ENCODE measurements around the gene TLN1.

Gene TLN1

GRCh38 chr9:35680331-35681105 is 51.5 kb downstream of the TLN1 start:
- no peaks in the 10 kb centered on the region for H3K79me2 ChIP-seq (ENCODE audit: control insufficient read depth, low read length)
- H3K27me3 ChIP-seq (ENCODE audit: control insufficient read depth, low read length) = no peaks in the 10 kb centered on the region
- no peak for TF ChIP-seq EZH2phosphoT487 (IDR thresholded peaks at IDR 0.05; ENCODE audit: borderline replicate concordance, low read length)
- no peak for TF ChIP-seq CTCF (IDR thresholded peaks at IDR 0.05; ENCODE audit: low read depth, low read length, poor library complexity, severe bottlenecking)
- no peaks in the 10 kb centered on the region for H4K20me1 ChIP-seq (ENCODE audit: control insufficient read depth, insufficient read depth, low read depth, low read length)
- H3K9me2 ChIP-seq (replicated peaks; ENCODE audit: control insufficient read depth, low read length) = no peaks in the 10 kb centered on the region
- H3F3A ChIP-seq (ENCODE audit: control insufficient read depth, insufficient read depth) = no peaks in the 10 kb centered on the region
- H3K36me3 ChIP-seq (ENCODE audit: control insufficient read depth, low read length) = no peaks in the 10 kb centered on the region
- peaks cover 20% of the 10 kb centered on the region for H3K4me1 ChIP-seq (ENCODE audit: control insufficient read depth, low read length)
- H3K4me3 ChIP-seq (ENCODE audit: low read length) = peak overlapping the region; percentile 19
- no peak overlapping the region for H3K27ac ChIP-seq (ENCODE audit: low read depth, low read length)
- no peaks in the 10 kb centered on the region for H3K9me3 ChIP-seq (ENCODE audit: control insufficient read depth, insufficient read depth, low read length)
- peak overlapping the region; percentile 54 for H3K4me2 ChIP-seq (ENCODE audit: low read length)

- Histone ChIP-seq H4K20me1 (ENCODE audit: control insufficient read depth, insufficient read depth, low read depth, low read length) (no peaks in the 10 kb centered on the region), H3K79me2 (ENCODE audit: control insufficient read depth, low read length) (no peaks in the 10 kb centered on the region), H3K9me3 (ENCODE audit: control insufficient read depth, insufficient read depth, low read length) (no peaks in the 10 kb centered on the region), H3K9me2 (replicated peaks; ENCODE audit: control insufficient read depth, low read length) (no peaks in the 10 kb centered on the region), H3K27me3 (ENCODE audit: control insufficient read depth, low read length) (no peaks in the 10 kb centered on the region), H3K27ac (ENCODE audit: low read depth, low read length) (no peak overlapping the region), H3K4me1 (ENCODE audit: control insufficient read depth, low read length) (peaks cover 20% of the 10 kb centered on the region), H3F3A (ENCODE audit: control insufficient read depth, insufficient read depth) (no peaks in the 10 kb centered on the region), H3K4me3 (ENCODE audit: low read length) (peak overlapping the region; percentile 19), H3K36me3 (ENCODE audit: control insufficient read depth, low read length) (no peaks in the 10 kb centered on the region), H3K4me2 (ENCODE audit: low read length) (peak overlapping the region; percentile 54)
- no peak for TF ChIP-seq CTCF (IDR thresholded peaks at IDR 0.05; ENCODE audit: low read depth, low read length, poor library complexity, severe bottlenecking)
- no peak for TF ChIP-seq EZH2phosphoT487 (IDR thresholded peaks at IDR 0.05; ENCODE audit: borderline replicate concordance, low read length)
These were observed 52.1 kb downstream of the TLN1 start for GRCh38 chr9:35679766-35680330.

GRCh38 chr9:35679091-35679490 is 52.9 kb downstream of the TLN1 start:
- Histone ChIP-seq H3K27me3 (ENCODE audit: control insufficient read depth, low read length) (peaks cover 3% of the 10 kb centered on the region; the same call in 1 of the 2 replicates), H3K36me3 (ENCODE audit: control insufficient read depth, low read length) (no peaks in the 10 kb centered on the region), H3F3A (ENCODE audit: control insufficient read depth, insufficient read depth) (no peaks in the 10 kb centered on the region), H3K4me2 (ENCODE audit: low read length) (no peak overlapping the region), H3K9me3 (ENCODE audit: control insufficient read depth, insufficient read depth, low read length) (no peaks in the 10 kb centered on the region), H3K9me2 (replicated peaks; ENCODE audit: control insufficient read depth, low read length) (no peaks in the 10 kb centered on the region), H3K27ac (ENCODE audit: low read depth, low read length) (no peak overlapping the region), H3K79me2 (ENCODE audit: control insufficient read depth, low read length) (no peaks in the 10 kb centered on the region), H4K20me1 (ENCODE audit: control insufficient read depth, insufficient read depth, low read depth, low read length) (no peaks in the 10 kb centered on the region), H3K4me1 (ENCODE audit: control insufficient read depth, low read length) (peaks cover 20% of the 10 kb centered on the region), H3K4me3 (ENCODE audit: low read length) (no peak overlapping the region)
- no peak for TF ChIP-seq CTCF (IDR thresholded peaks at IDR 0.05; ENCODE audit: low read depth, low read length, poor library complexity, severe bottlenecking)
- no peak for TF ChIP-seq EZH2phosphoT487 (IDR thresholded peaks at IDR 0.05; ENCODE audit: borderline replicate concordance, low read length)

All from DOHH2 (cell line).